ENCODE data around the gene ABCC10.

DNA sequence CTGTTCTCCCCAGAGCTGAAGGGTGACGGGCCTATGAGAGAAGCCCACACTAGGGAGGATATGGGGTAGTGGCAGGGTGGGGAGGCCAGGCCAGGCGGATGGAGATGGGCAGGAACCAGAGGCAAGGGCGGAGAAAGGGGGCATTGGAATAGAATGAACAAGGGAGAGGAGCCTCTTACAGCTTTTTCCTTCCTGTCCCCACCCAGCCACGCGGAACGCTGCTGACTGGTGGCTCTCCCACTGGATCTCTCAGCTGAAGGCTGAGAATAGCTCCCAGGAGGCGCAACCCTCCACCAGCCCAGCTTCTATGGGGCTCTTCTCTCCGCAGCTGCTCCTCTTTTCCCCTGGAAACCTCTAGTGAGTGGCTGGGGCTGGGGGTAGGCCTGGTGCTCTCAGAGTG lies 17.2 kb downstream of the ABCC10 start:
- no peak for TF ChIP-seq CTCF (IDR thresholded peaks at IDR 0.05)
- TF ChIP-seq POLR2AphosphoS5 (IDR thresholded peaks at IDR 0.05) = no peak
- TF ChIP-seq POLR2A (IDR thresholded peaks at IDR 0.05) = no peak
